ENCODE measurements around the gene SUPT5H.

Gene SUPT5H

GRCh38 chr19:39445196-39446111, at the start of gene SUPT5H:
Gene SUPT5H, plus strand, starts transcription at chr19:39445582. Its CDS starts 309 bp downstream, at chr19:39445891.
- DNase-seq, result peak; percentile 99

GRCh38 chr19:39397360-39398296, 47.8 kb upstream of the SUPT5H start:
- peak; percentile 56 for DNase-seq

- no peak for DNase-seq
Measured at GRCh38 chr19:39398297-39398864, 47.0 kb upstream of the SUPT5H start.

GRCh38 chr19:39399668-39400050, 45.7 kb upstream of the SUPT5H start:
- no peak for DNase-seq

DNA sequence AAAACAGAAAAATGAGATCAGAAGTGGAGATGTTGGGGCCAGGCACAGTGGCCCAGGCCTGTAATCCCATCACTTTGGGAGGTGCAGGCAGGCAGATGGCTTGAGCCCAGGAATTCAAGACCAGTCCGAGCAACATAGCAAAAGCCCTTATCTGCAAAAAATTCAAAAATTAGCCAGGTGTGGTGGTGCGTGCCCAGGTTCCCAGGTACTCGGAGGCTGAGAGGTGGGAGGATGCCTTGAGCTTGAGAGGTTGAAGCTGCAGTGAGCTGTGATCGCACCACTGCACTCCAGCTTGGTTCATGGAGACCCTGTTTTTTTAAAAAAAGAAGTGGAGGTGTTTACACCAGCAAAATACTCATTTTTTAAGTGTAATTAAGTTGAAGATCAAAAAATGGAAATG, 45.3 kb upstream of the SUPT5H start:
- DNase-seq, result no peak

DNA sequence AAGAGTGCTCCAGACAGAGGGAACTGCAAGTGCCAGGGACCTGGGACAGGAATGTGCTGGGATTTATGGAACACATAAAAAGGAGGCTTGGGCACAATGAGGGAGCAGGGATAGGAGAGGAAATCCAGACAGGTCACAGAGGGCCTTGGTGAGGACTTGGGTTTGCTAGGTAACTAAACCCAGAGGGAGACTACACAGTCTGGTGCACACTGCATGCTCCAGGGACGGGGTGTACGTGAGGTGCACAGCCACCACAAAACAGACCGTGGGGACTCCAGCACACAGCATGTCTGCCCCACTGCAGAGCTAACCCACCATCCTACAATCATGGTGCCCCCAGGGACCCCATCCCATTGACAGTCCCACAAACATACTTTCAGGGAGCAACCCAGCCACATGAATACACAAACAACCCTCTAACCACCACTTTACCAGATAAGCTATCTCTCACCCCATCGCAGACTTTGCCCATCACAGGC, 44.3 kb upstream of the SUPT5H start:
- DNase-seq, result no peak

DNA sequence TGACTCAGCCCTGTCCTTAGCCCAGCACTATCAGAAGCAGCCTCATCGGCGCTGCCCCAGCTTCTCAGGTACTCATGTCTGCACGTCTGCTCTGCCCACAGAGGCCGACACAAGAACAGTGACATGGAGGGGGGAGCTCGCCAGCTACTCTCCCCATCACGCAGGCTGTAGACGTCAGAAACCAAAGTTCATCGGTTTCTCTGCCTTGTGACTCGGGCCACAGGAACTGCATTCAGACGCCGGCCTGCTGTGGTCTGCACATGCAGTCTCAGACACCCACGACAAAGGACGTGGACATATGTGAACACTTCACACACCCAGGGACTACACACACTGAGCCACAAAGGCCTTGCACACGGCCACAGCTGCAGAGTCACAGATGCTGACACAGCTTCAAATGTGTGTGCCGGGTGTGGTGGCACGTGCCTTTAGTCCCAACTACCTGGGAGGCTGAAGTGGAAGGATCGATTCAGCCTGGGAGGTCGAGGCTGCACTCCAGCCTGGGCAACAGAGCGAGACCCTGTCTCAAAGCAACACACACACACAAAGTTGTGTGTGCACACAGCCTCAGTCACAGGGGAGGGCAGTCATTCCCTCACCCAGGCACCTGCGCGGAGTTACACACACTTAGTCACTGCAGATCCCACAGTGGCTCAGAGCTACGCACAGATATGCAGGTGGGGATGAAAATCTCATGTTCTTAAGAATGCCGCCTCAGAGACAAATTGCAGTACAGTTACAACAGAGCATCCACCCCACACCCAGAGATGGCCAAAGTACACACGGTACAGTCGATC, 43.6 kb upstream of the SUPT5H start:
- no peak for DNase-seq

DNA sequence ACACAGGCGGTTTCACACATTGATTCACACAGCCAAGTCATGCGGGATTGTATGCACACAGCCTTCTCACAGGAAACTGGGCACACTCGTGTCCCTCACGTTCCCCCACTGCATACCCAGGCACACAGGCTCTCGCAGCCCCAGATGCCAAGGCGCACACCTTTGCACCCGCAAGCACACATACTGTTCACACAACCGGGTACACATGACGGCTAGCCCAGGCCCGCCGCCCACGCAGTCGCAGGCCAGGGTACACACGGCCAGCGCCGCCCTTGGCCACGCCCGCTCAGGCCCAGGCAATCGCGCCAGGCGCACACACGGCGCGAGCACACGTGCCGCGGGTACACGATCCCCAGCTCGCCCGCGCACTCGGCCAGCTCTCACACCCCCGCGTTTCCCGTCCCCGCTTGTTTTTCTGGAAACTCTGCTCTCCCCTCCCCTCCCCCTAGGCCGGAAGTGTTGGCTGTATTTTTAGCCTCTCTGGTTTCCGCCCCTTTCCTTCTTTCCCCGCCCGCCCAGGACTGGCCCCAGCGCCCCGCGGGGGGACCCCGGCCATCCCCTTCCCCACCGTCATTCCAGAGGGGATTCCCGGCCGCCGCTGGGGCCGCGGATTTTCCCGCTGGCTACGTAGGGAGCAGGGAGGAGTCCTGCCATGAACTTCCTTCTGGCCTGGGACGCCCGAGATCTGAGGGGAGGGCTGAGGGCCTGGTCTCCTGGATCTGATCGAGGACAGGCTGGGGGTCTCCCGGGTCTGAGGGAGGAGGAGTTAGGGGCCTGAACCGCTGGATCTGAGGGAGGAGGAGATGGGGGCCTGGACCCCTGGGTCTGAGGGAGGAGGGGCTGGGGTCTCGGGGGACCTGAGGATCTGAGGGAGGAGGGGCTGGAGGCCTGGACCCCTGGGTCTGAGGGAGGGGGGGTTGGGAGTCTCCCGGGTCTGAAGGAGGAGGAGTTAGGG, 42.8 kb upstream of the SUPT5H start:
- DNase-seq, result peak; percentile 78

DNA sequence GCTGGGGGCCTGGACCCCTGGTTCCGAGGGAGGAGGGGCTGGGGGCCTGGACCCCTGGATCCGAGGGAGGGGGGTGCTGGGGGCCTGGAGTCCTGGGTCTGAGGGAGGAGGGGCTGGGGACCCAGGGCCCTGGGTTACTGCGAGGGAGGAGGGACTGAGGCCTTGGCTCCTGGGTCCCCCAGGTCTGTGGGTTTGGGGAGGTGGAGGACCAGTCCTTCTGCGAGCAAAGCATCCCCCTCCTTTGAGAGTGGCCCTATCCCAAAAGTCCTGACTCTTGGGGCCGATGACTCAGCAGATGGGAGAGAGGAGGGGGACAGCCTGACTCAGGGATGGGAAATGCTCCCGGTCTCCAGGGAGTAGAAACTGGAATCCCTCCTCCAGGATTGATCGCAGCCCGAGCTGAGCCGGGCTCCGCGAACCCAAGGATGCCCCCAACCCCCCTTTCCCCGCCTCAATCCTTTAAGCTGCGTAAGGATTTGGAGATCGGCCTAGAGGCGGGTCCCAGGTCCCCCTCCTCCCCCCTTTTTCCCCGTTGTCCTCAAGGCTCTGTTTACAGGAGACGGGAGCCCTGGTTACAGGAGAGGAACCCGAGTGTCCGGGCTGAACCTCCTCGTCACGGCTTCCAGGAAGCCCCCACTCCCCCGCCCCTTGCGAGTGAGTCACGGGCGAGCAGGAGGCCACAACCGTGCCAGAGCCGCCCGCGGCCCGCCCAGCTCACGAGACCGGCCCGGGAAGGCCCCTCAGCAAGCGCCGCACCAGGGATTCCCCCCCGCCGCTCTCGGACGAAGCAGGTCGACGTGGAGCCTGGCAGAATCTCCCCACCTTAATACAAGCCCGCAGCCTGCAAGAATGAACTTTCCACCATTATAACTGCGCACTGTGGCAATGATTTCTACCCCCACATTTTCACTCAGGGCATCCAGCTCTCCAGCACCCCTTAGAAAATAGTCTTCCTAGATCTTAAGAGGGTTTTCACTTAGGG, 41.8 kb upstream of the SUPT5H start:
- peak; percentile 71 for DNase-seq

- no peak for DNase-seq
Measured at GRCh38 chr19:39405261-39405957, 40.0 kb upstream of the SUPT5H start.

GRCh38 chr19:39405958-39406655, 39.3 kb upstream of the SUPT5H start:
- DNase-seq, result no peak

DNA sequence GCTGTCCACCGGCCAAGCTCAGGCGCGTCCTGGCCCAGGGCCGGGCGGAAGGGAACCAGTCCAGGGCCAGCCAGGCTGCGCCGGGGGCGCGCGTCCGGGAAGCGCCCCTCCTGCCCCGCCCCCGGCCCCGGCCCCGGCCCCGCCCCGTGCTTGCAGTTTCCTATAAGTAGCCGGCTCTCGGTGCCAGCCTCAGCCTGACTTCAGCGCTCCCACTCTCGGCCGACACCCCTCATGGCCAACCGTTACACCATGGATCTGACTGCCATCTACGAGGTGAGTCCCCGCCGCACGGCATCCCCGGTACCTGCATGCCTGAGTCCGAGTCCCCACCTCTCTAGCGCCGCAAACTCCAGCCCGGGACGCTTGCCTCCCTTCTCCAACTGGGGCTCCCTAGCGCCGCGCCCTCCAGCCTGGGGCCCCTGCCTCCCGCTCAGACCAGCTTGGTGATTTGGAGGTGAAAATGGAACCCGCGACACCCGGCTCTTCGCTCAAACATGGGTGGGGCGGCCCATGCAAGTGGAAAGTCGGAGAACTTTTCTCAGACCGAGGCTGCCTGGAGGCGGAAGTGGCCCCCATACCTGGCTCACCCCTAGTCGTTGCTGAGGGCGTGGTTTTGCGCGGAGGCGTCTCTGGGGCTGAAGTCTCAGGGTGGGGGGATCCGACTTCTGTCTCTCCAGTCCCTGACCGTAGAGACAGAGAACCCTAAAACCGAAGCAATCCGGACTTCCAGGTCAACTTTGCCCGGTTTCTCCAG, 38.5 kb upstream of the SUPT5H start, which contains the start of gene ZFP36:
TSS of gene ZFP36 (plus strand) at position 192 of the 754 bp plus-strand sequence. CDS start at position 250, 58 bp downstream.
- peak; percentile 63 for DNase-seq

GRCh38 chr19:39407410-39407659, 38.0 kb upstream of the SUPT5H start:
- no peak for DNase-seq

GRCh38 chr19:39407660-39408391, 37.6 kb upstream of the SUPT5H start:
- no peak for DNase-seq

DNA sequence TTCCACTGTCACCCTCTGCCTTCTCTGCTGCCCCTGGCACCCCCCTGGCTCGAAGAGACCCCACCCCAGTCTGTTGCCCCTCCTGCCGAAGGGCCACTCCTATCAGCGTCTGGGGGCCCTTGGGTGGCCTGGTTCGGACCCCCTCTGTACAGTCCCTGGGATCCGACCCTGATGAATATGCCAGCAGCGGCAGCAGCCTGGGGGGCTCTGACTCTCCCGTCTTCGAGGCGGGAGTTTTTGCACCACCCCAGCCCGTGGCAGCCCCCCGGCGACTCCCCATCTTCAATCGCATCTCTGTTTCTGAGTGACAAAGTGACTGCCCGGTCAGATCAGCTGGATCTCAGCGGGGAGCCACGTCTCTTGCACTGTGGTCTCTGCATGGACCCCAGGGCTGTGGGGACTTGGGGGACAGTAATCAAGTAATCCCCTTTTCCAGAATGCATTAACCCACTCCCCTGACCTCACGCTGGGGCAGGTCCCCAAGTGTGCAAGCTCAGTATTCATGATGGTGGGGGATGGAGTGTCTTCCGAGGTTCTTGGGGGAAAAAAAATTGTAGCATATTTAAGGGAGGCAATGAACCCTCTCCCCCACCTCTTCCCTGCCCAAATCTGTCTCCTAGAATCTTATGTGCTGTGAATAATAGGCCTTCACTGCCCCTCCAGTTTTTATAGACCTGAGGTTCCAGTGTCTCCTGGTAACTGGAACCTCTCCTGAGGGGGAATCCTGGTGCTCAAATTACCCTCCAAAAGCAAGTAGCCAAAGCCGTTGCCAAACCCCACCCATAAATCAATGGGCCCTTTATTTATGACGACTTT, 36.8 kb upstream of the SUPT5H start:
- DNase-seq, result peak; percentile 59

Measured in NCI-H2029 (cell line).